ENCODE results near the gene DGKI. TPM values are rescaled to one million over a fixed set of nuclear protein-coding genes. Genes with fewer than 3 reads are reported as not detected.
"Not testable (repeated sequence)": the region's sequence is repeated elsewhere in the genome, so short reads cannot be mapped to it uniquely, and the experiment has no call there.

Gene DGKI
- total and polyA plus RNA-seq, 10 donors: 0.03 to 1.0 (median 0.45) TPM

- intact Hi-C loops (cut with DNase I; ENCODE audit: low total_unique reads): no loop called here
- Histone ChIP-seq H3K4me3 (no peak overlapping the region), H3K27me3 (replicated peaks in 1 of 7) (no peaks in the 10 kb centered on the region), H3K36me3 (no peaks in the 10 kb centered on the region), H3K27ac (no peak overlapping the region), H3K9me3 (no peaks in the 10 kb centered on the region), H3K4me1 (peaks cover 0 to 5% (median 0%) of the 10 kb centered on the region in 6 donors)
- DNase-seq: no peak
- no peak for TF ChIP-seq POLR2A (IDR thresholded peaks at IDR 0.05)
- TF ChIP-seq POLR2AphosphoS5 (IDR thresholded peaks at IDR 0.05): no peak
- WGBS, 5 donors: 70 to 88% (median 86%) methylated on average over 5 of the region's 5 CpGs
Observed at GRCh38 chr7:137716061-137716460, 130.7 kb downstream of the DGKI start.

- H3K27ac ChIP-seq: no peak overlapping the region
- intact Hi-C loops (cut with DNase I; ENCODE audit: low total_unique reads): no loop called here
- no peak for DNase-seq
- H3K9me3 ChIP-seq: no peaks in the 10 kb centered on the region
- no peaks in the 10 kb centered on the region for H3K36me3 ChIP-seq
- H3K4me3 ChIP-seq: no peak overlapping the region
- peaks cover 0 to 5% (median 0%) of the 10 kb centered on the region in 6 donors for H3K4me1 ChIP-seq
- no peaks in the 10 kb centered on the region for H3K27me3 ChIP-seq (replicated peaks in 1 of 7)
- TF ChIP-seq CTCF (IDR thresholded peaks at IDR 0.05 in 8 of 11, conservative IDR thresholded peaks at IDR 0.05 in 3 of 11) (no peak), POLR2A (IDR thresholded peaks at IDR 0.05) (no peak), POLR2AphosphoS5 (IDR thresholded peaks at IDR 0.05) (no peak)
Observed at GRCh38 chr7:137715533-137715932, 131.2 kb downstream of the DGKI start.

- H3K27ac ChIP-seq: no peak overlapping the region
- H3K27me3 ChIP-seq (replicated peaks in 1 of 7): no peaks in the 10 kb centered on the region
- no peak overlapping the region for H3K4me3 ChIP-seq
- no peaks in the 10 kb centered on the region for H3K36me3 ChIP-seq
- TF ChIP-seq CTCF (IDR thresholded peaks at IDR 0.05 in 8 of 11, conservative IDR thresholded peaks at IDR 0.05 in 3 of 11) (no peak), POLR2A (IDR thresholded peaks at IDR 0.05) (no peak), POLR2AphosphoS5 (IDR thresholded peaks at IDR 0.05) (no peak)
- H3K9me3 ChIP-seq: no peaks in the 10 kb centered on the region
- 70 to 86% (median 79%) methylated on average over 3 of the region's 3 CpGs for WGBS, 5 donors
- intact Hi-C loops (cut with DNase I; ENCODE audit: low total_unique reads): no loop called here
- H3K4me1 ChIP-seq: peaks cover 0 to 5% (median 0%) of the 10 kb centered on the region in 6 donors
- DNase-seq: no peak
Observed at GRCh38 chr7:137715121-137715520, 131.7 kb downstream of the DGKI start.

- 94 to 96% (median 96%) methylated on average over 5 of the region's 5 CpGs for WGBS, 5 donors
- intact Hi-C loops (cut with DNase I; ENCODE audit: low total_unique reads); DNase-seq: not testable (repeated sequence)
Observed at GRCh38 chr7:137706330-137706729, 140.4 kb downstream of the DGKI start.

GRCh38 chr7:137704723-137705122, 142.1 kb downstream of the DGKI start:
- Histone ChIP-seq H3K9me3 (peaks cover 9 to 39% (median 34%) of the 10 kb centered on the region in 8 donors), H3K36me3 (no peaks in the 10 kb centered on the region), H3K4me1 (no peaks in the 10 kb centered on the region), H3K27me3 (replicated peaks in 1 of 7) (no peaks in the 10 kb centered on the region), H3K27ac (no peak overlapping the region), H3K4me3 (no peak overlapping the region)
- TF ChIP-seq CTCF (IDR thresholded peaks at IDR 0.05 in 8 of 11, conservative IDR thresholded peaks at IDR 0.05 in 3 of 11) (no peak), POLR2AphosphoS5 (IDR thresholded peaks at IDR 0.05) (no peak), POLR2A (IDR thresholded peaks at IDR 0.05) (no peak)
- intact Hi-C loops (cut with DNase I; ENCODE audit: low total_unique reads): no loop called here
- DNase-seq: no peak
- WGBS, 5 donors: 85 to 100% (median 100%) methylated on average over 1 of the region's 1 CpG

More at GRCh38 chr7:137706330-137706729, 140.4 kb downstream of the DGKI start:
- H3K36me3 ChIP-seq; H3K4me3 ChIP-seq; H3K27ac ChIP-seq; H3K4me1 ChIP-seq; H3K27me3 ChIP-seq (replicated peaks in 1 of 7): not testable (repeated sequence)
- peaks cover 9 to 39% (median 34%) of the 10 kb centered on the region in 8 donors for H3K9me3 ChIP-seq

Data from spleen (tissue), 11 donors.